ENCODE results near the gene C16orf87. TPM values are rescaled to one million over a fixed set of nuclear protein-coding genes. Genes with fewer than 3 reads are reported as not detected.

The C16orf87 gene
- total and polyA plus RNA-seq, 2 donors from 2014 or later, result 7.2 to 11.2 TPM

- Histone ChIP-seq H3K4me1 (ENCODE audit: control insufficient read depth in 2 of 3, insufficient read depth in 2 of 3, low read depth in 1 of 3, low read length in 3 of 3) (peaks cover 0 to 6% (median 3%) of the 10 kb centered on the region in 3 donors), H3K9me3 (ENCODE audit: control insufficient read depth in 2 of 3, insufficient read depth in 1 of 3, low read length in 3 of 3) (no peaks in the 10 kb centered on the region), H3K36me3 (ENCODE audit: control insufficient read depth in 2 of 3, insufficient read depth in 3 of 3, low read length in 3 of 3) (no peaks in the 10 kb centered on the region), H3K27me3 (ENCODE audit: control insufficient read depth, insufficient read depth, low read length) (no peaks in the 10 kb centered on the region), H3K9ac (ENCODE audit: low read length in 3 of 3) (no peak overlapping the region), H3K4me3 (ENCODE audit: low read length in 3 of 3) (no peak overlapping the region), H3K27ac (ENCODE audit: low read depth in 2 of 2, low read length in 2 of 2) (no peak overlapping the region)
- TF ChIP-seq CTCF (IDR thresholded peaks at IDR 0.05; ENCODE audit: borderline replicate concordance, extremely low read depth, insufficient read depth), result peak; percentile 88
- peak; percentile 87 to 91 (median 88) for DNase-seq
- intact Hi-C loops (cut with DNase I), result loop anchor here (5.0 kb wide), 1 partner anchor 53 kb away; no protein-coding TSS in a partner anchor
- no peak for FAIRE-seq
These were observed 22.9 kb upstream of the C16orf87 start for GRCh38 chr16:46853713-46854443.

GRCh38 chr16:46852130-46852529, 21.1 kb upstream of the C16orf87 start:
- no peaks in the 10 kb centered on the region for H3K27me3 ChIP-seq (ENCODE audit: control insufficient read depth, insufficient read depth, low read length)
- H3K4me1 ChIP-seq (ENCODE audit: control insufficient read depth in 2 of 3, insufficient read depth in 2 of 3, low read depth in 1 of 3, low read length in 3 of 3), result peaks cover 0 to 4% (median 3%) of the 10 kb centered on the region in 3 donors
- H3K36me3 ChIP-seq (ENCODE audit: control insufficient read depth in 2 of 3, insufficient read depth in 3 of 3, low read length in 3 of 3), result no peaks in the 10 kb centered on the region
- H3K9me3 ChIP-seq (ENCODE audit: control insufficient read depth in 2 of 3, insufficient read depth in 1 of 3, low read length in 3 of 3), result no peaks in the 10 kb centered on the region
- FAIRE-seq (no peak), DNase-seq (no peak)
- no peak overlapping the region for H3K27ac ChIP-seq (ENCODE audit: low read depth in 2 of 2, low read length in 2 of 2)
- intact Hi-C loops (cut with DNase I), result loop anchor here (5.0 kb wide), 1 partner anchor 55 kb away; no protein-coding TSS in a partner anchor
- no peak for TF ChIP-seq CTCF (IDR thresholded peaks at IDR 0.05; ENCODE audit: borderline replicate concordance, extremely low read depth, insufficient read depth)
- peak overlapping the region in 1 of 3 donors; percentile 26 for H3K9ac ChIP-seq (ENCODE audit: low read length in 3 of 3)
- H3K4me3 ChIP-seq (ENCODE audit: low read length in 3 of 3), result no peak overlapping the region

- H3K9me3 ChIP-seq (ENCODE audit: control insufficient read depth in 2 of 3, insufficient read depth in 1 of 3, low read length in 3 of 3), result no peaks in the 10 kb centered on the region
- FAIRE-seq (no peak), DNase-seq (no peak)
- intact Hi-C loops (cut with DNase I), result loop anchor here (5.0 kb wide), 1 partner anchor 56 kb away; no protein-coding TSS in a partner anchor
- no peaks in the 10 kb centered on the region for H3K36me3 ChIP-seq (ENCODE audit: control insufficient read depth in 2 of 3, insufficient read depth in 3 of 3, low read length in 3 of 3)
- peaks cover 0 to 4% (median 3%) of the 10 kb centered on the region in 3 donors for H3K4me1 ChIP-seq (ENCODE audit: control insufficient read depth in 2 of 3, insufficient read depth in 2 of 3, low read depth in 1 of 3, low read length in 3 of 3)
- no peak overlapping the region for H3K9ac ChIP-seq (ENCODE audit: low read length in 3 of 3)
- no peak overlapping the region for H3K4me3 ChIP-seq (ENCODE audit: low read length in 3 of 3)
- no peaks in the 10 kb centered on the region for H3K27me3 ChIP-seq (ENCODE audit: control insufficient read depth, insufficient read depth, low read length)
- TF ChIP-seq CTCF (IDR thresholded peaks at IDR 0.05; ENCODE audit: borderline replicate concordance, extremely low read depth, insufficient read depth), result no peak
- no peak overlapping the region for H3K27ac ChIP-seq (ENCODE audit: low read depth in 2 of 2, low read length in 2 of 2)
These were observed 19.9 kb upstream of the C16orf87 start for GRCh38 chr16:46850619-46851555.
